Colonic mucosa (tissue), 4 donors: ENCODE measurements around the gene CCR1. TPM values are rescaled to one million over a fixed set of nuclear protein-coding genes. Genes with fewer than 3 reads are reported as not detected.

Experiments used
- DNase-seq: peaks from one replicate; pipeline ENCODE4 v3.0.0-alpha.2; 2020
- H3K27ac ChIP-seq: fragments of 200-600 bp; one replicate; pipeline ENCODE4 v1.8.0; 2021
- H3K27me3 ChIP-seq: fragments of 200-600 bp; one replicate; pipeline ENCODE4 v1.8.0; 2021
- H3K36me3 ChIP-seq: fragments of 200-600 bp; one replicate; pipeline ENCODE4 v1.8.0; 2021
- H3K4me1 ChIP-seq: fragments of 200-600 bp; one replicate; pipeline ENCODE4 v1.8.0; 2021; ENCODE audit warnings: mild to moderate bottlenecking
- H3K4me3 ChIP-seq: fragments of 200-600 bp; one replicate; pipeline ENCODE4 v1.8.0; 2021
- H3K9ac ChIP-seq, 2 donors: one replicate each; pipeline ENCODE4 v1.7.0; 2013; ENCODE audit warnings: control low read depth in 2 of 2, low read depth in 2 of 2, low read length in 2 of 2
- H3K9me3 ChIP-seq: fragments of 200-600 bp; one replicate; pipeline ENCODE4 v1.8.0; 2021
- CTCF ChIP-seq: fragments of 200-600 bp; IDR thresholded peaks from one replicate; pipeline ENCODE4 v1.8.0; 2022; ENCODE audit warnings: antibody characterized with exemption, mild to moderate bottlenecking
- intact Hi-C: fragments of 100-400 bp; cut with DNase I; formaldehyde crosslinking; loops from one replicate; pipeline ENCODE4 v1.14.1; 2022
- total RNA-seq, 2 donors: library from RNA; stranded (reverse); fragmentation: NEBNext Ultra II Directional in 1 of 2; extraction: Animal tissue kit (Norgen Biotek cat#: 25700) in 1 of 2; gene quantifications; one replicate each; pipeline ENCODE4 v1.2.1, GENCODE V29; 2021
- donor health status: healthy.
- donor health status: DM: no; HTN: no; CAD: no.
- donor health status: DM: no; HTN: no; CAD: no.

The CCR1 gene
- 1 to 10 TPM in 1 of 2 donors, under 1 TPM in 1; 0.57 to 6.0 TPM for total RNA-seq

- no peaks in the 10 kb centered on the region for H3K9me3 ChIP-seq
- intact Hi-C loops = no loop called here
- DNase-seq = peak; percentile 35
- H3K27ac ChIP-seq = peak within 1 kb of the TSS; percentile 29
- peak; percentile 30 for TF ChIP-seq CTCF
- no peaks in the 10 kb centered on the region for H3K4me1 ChIP-seq
- no peaks in the 10 kb centered on the region for H3K27me3 ChIP-seq
- peak within 1 kb of the TSS; percentile 11 for H3K4me3 ChIP-seq
- no peaks in the 10 kb centered on the region for H3K36me3 ChIP-seq
- H3K9ac ChIP-seq = no peak within 1 kb of the TSS
Observed at GRCh38 chr3:46208167-46208704, at the start of gene CCR1. Gene CCR1 (minus strand): TSS chr3:46208313. CDS start chr3:46204313, 4,000 bp downstream.

GRCh38 chr3:46252980-46253379 is 44.9 kb upstream of the CCR1 start:
- no peak for TF ChIP-seq CTCF
- intact Hi-C loops = no loop called here
- H3K4me1 ChIP-seq = no peaks in the 10 kb centered on the region
- no peak overlapping the region for H3K4me3 ChIP-seq
- DNase-seq = no peak
- no peaks in the 10 kb centered on the region for H3K27me3 ChIP-seq
- H3K9me3 ChIP-seq = no peaks in the 10 kb centered on the region
- H3K36me3 ChIP-seq = no peaks in the 10 kb centered on the region
- no peak overlapping the region for H3K27ac ChIP-seq
- H3K9ac ChIP-seq = no peak overlapping the region

DNA sequence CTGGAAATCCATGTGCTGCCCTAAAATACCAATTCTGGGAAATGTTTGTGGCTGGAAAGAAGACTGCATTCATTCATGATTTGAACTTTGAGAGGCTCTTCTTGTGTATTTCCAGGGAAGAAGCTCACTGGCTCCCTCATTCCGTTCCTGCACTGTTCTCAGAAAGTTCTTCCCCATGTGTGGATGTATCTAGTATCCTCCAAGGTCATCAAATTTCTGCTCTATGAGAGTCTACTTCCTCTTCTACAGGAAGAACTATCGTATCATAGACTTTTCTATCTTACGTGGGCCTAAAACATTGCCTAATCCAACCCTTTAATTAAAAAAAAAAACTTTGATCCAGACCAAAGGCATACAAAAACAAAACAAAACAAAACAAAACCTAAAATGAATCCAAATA is 37.0 kb upstream of the CCR1 start:
- Histone ChIP-seq H3K9ac (no peak overlapping the region), H3K36me3 (no peaks in the 10 kb centered on the region), H3K27me3 (no peaks in the 10 kb centered on the region), H3K4me3 (no peak overlapping the region), H3K9me3 (no peaks in the 10 kb centered on the region), H3K4me1 (no peaks in the 10 kb centered on the region), H3K27ac (no peak overlapping the region)
- TF ChIP-seq CTCF = no peak
- no peak for DNase-seq
- intact Hi-C loops = no loop called here

DNA sequence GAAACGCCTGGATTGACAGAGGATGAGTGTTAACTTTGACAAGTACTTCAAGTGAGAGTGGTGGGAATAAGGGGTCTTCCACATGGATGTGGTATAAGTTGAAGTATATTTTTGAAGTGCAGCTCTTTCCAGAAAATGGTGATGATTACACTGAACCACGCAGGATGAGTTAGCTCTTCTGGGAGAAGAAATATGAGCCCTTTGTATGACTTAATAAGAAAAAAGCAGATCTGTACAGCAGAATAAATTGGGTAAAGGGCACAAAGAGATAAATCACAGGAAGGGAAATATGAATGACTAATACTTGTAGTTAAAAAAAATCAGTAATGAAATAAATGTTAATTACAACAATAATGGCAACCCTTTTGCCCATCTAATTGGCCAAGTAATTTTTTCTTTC is 35.4 kb upstream of the CCR1 start:
- no peak overlapping the region for H3K9ac ChIP-seq
- no peaks in the 10 kb centered on the region for H3K27me3 ChIP-seq
- intact Hi-C loops = no loop called here
- no peak overlapping the region for H3K4me3 ChIP-seq
- H3K4me1 ChIP-seq = no peaks in the 10 kb centered on the region
- no peak for TF ChIP-seq CTCF
- no peaks in the 10 kb centered on the region for H3K36me3 ChIP-seq
- no peaks in the 10 kb centered on the region for H3K9me3 ChIP-seq
- no peak overlapping the region for H3K27ac ChIP-seq
- no peak for DNase-seq

DNA sequence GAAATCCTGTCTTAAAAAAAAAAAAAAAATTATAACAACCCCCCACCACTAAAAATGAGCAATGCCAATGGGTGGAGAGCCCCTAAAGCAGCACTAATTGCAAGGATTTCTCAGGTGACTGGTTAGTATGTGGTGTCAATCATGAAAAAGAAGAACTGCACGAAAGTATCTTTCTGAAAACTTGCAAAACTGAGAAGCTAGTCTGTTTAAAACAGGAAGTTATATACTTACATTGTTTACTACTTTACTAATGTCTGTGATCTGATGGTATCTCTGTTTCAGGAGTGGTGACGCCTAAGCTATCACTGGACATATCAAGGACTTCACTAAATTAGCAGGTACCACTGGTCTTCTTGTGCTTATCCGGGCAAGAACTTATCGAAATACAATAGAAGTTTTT is 34.0 kb upstream of the CCR1 start, which contains the start of gene CCR3:
TSS of gene CCR3 (plus strand) at position 341 of the 400 bp plus-strand sequence. CDS start 22,699 bp downstream, outside the sequence.
- H3K9me3 ChIP-seq = no peaks in the 10 kb centered on the region
- DNase-seq = no peak
- H3K9ac ChIP-seq = no peak within 1 kb of the TSS
- no peaks in the 10 kb centered on the region for H3K4me1 ChIP-seq
- no peaks in the 10 kb centered on the region for H3K36me3 ChIP-seq
- H3K27ac ChIP-seq = no peak within 1 kb of the TSS
- intact Hi-C loops = no loop called here
- no peaks in the 10 kb centered on the region for H3K27me3 ChIP-seq
- H3K4me3 ChIP-seq = no peak within 1 kb of the TSS
- no peak for TF ChIP-seq CTCF
